ENCODE data around the gene KY. TPM values are rescaled to one million over a fixed set of nuclear protein-coding genes. Genes with fewer than 3 reads are reported as not detected.
A peak's percentile ranks its signal among the peaks of the same experiment; 100 is the strongest.

Gene KY
- total and polyA plus RNA-seq, 12 donors = 1.3 to 21.1 (median 6.7) TPM

GRCh38 chr3:134617608-134618477 lies 33.0 kb downstream of the KY start:
- TF ChIP-seq CTCF (IDR thresholded peaks at IDR 0.05) = no peak
- TF ChIP-seq POLR2A (IDR thresholded peaks at IDR 0.05) = no peak
- intact Hi-C loops (cut with DNase I) = no loop called here
- Histone ChIP-seq H3K36me3 (replicated peaks in 1 of 2) (peaks cover 0 to 5% of the 10 kb centered on the region in 2 donors), H3K27ac (no peak overlapping the region), H3K4me3 (no peak overlapping the region), H3K9me3 (replicated peaks in 1 of 3) (no peaks in the 10 kb centered on the region), H3K4me1 (replicated peaks in 1 of 2) (peaks cover 4 to 10% of the 10 kb centered on the region in 2 donors), H3K27me3 (no peaks in the 10 kb centered on the region)
- DNase-seq = peak in 1 of 7 donors; percentile 9
- WGBS, 4 donors = 65 to 81% (median 76%) methylated on average over 4 to 7 of the region's 7 CpGs

GRCh38 chr3:134615743-134616142 lies 35.1 kb downstream of the KY start:
- H3K36me3 ChIP-seq (replicated peaks in 1 of 2) = peaks cover 0 to 5% of the 10 kb centered on the region in 2 donors
- no peaks in the 10 kb centered on the region for H3K9me3 ChIP-seq (replicated peaks in 1 of 3)
- H3K4me3 ChIP-seq = no peak overlapping the region
- TF ChIP-seq POLR2A (IDR thresholded peaks at IDR 0.05) (no peak), CTCF (IDR thresholded peaks at IDR 0.05) (no peak)
- WGBS, 4 donors = 84 to 96% (median 88%) methylated on average over 5 of the region's 5 CpGs
- H3K27me3 ChIP-seq = no peaks in the 10 kb centered on the region
- DNase-seq = no peak
- intact Hi-C loops (cut with DNase I) = no loop called here
- H3K27ac ChIP-seq = no peak overlapping the region
- H3K4me1 ChIP-seq (replicated peaks in 1 of 2) = no peaks in the 10 kb centered on the region

GRCh38 chr3:134614955-134615354 lies 35.9 kb downstream of the KY start:
- 88 to 94% (median 93%) methylated on average over 4 of the region's 4 CpGs for WGBS, 4 donors
- Histone ChIP-seq H3K27me3 (no peaks in the 10 kb centered on the region), H3K36me3 (replicated peaks in 1 of 2) (peaks cover 0 to 5% of the 10 kb centered on the region in 2 donors), H3K27ac (no peak overlapping the region), H3K4me1 (replicated peaks in 1 of 2) (no peaks in the 10 kb centered on the region), H3K9me3 (replicated peaks in 1 of 3) (no peaks in the 10 kb centered on the region), H3K4me3 (no peak overlapping the region)
- no peak for TF ChIP-seq CTCF (IDR thresholded peaks at IDR 0.05)
- TF ChIP-seq POLR2A (IDR thresholded peaks at IDR 0.05) = no peak
- intact Hi-C loops (cut with DNase I) = no loop called here
- peak in 1 of 7 donors; percentile 45 for DNase-seq

- Histone ChIP-seq H3K36me3 (replicated peaks in 1 of 2) (peaks cover 0 to 5% of the 10 kb centered on the region in 2 donors), H3K4me1 (replicated peaks in 1 of 2) (no peaks in the 10 kb centered on the region), H3K4me3 (no peak overlapping the region), H3K27ac (no peak overlapping the region), H3K27me3 (no peaks in the 10 kb centered on the region), H3K9me3 (replicated peaks in 1 of 3) (no peaks in the 10 kb centered on the region)
- no peak for DNase-seq
- WGBS, 4 donors = 76 to 94% (median 85%) methylated on average over 6 of the region's 6 CpGs
- intact Hi-C loops (cut with DNase I) = no loop called here
- TF ChIP-seq CTCF (IDR thresholded peaks at IDR 0.05) (no peak), POLR2A (IDR thresholded peaks at IDR 0.05) (no peak)
These were observed 37.8 kb downstream of the KY start for GRCh38 chr3:134613006-134613520.

Data from adrenal gland (tissue), 12 donors.